Neuronal stem cell (in vitro differentiated cells): ENCODE results near the gene SPATA16.

Experiments used
- DNase-seq: peaks from one replicate; pipeline ENCODE4 v3.0.0-alpha.2; 2013; ENCODE audit warnings: low spot score
- H2AFZ ChIP-seq: one replicate; pipeline ENCODE4 v1.6.1; 2013; ENCODE audit warnings: mild to moderate bottlenecking, low read length, inconsistent platforms
- H2AK5ac ChIP-seq: 2 replicates; pipeline ENCODE4 v1.6.1; 2013; ENCODE audit warnings: low read depth, mild to moderate bottlenecking, inconsistent platforms, low read length, moderate library complexity, mixed read lengths
- H2BK120ac ChIP-seq: 2 replicates; pipeline ENCODE4 v1.6.1; 2013; ENCODE audit warnings: low read depth, mild to moderate bottlenecking, inconsistent platforms, low read length, moderate library complexity, mixed read lengths
- H2BK12ac ChIP-seq: one replicate; pipeline ENCODE4 v1.6.1; 2013; ENCODE audit warnings: low read length, inconsistent platforms
- H2BK15ac ChIP-seq: 2 replicates; pipeline ENCODE4 v1.6.1; 2013; ENCODE audit warnings: mild to moderate bottlenecking, low read length, inconsistent platforms, mixed read lengths
- H2BK5ac ChIP-seq: one replicate; pipeline ENCODE4 v1.6.1; 2013; ENCODE audit warnings: inconsistent platforms, mild to moderate bottlenecking, low read length, moderate library complexity
- H3K14ac ChIP-seq: one replicate; pipeline ENCODE4 v1.6.1; 2013; ENCODE audit warnings: low read length, inconsistent platforms
- H3K18ac ChIP-seq: 2 replicates; pipeline ENCODE4 v1.6.1; 2013; ENCODE audit warnings: low read length, inconsistent platforms
- H3K23ac ChIP-seq: 2 replicates; pipeline ENCODE4 v1.6.1; 2013; ENCODE audit warnings: low read depth, mild to moderate bottlenecking, mixed read lengths, low read length, inconsistent platforms; ENCODE audit not compliant: poor library complexity
- H3K27ac ChIP-seq: replicated peaks from 3 replicates; pipeline ENCODE4 v1.5.1; 2013; ENCODE audit warnings: low read length, inconsistent platforms
- H3K27me3 ChIP-seq, 3 experiments: 2 replicates each; pipeline ENCODE4 v1.6.1; 2013; ENCODE audit warnings: low read length in 3 of 3, mild to moderate bottlenecking in 2 of 3, inconsistent platforms in 1 of 3, low read depth in 1 of 3, mixed read lengths in 1 of 3, moderate library complexity in 1 of 3; ENCODE audit not compliant: control insufficient read depth in 3 of 3, insufficient read depth in 3 of 3
- H3K36me3 ChIP-seq, 2 donors: replicated peaks in 1 of 2; 2 replicates each; pipeline ENCODE4 v1.6.1; 2013; ENCODE audit warnings: low read length in 2 of 2; ENCODE audit not compliant: control insufficient read depth in 2 of 2, insufficient read depth in 2 of 2
- H3K4ac ChIP-seq: 2 replicates; pipeline ENCODE4 v1.6.1; 2013; ENCODE audit warnings: inconsistent platforms, mild to moderate bottlenecking, low read length, moderate library complexity
- H3K4me1 ChIP-seq, 2 donors: 1 replicate in 1 of 2; 2 replicates in 1 of 2; pipeline ENCODE4 v1.6.1; 2013; ENCODE audit warnings: low read length in 2 of 2, low read depth in 1 of 2; ENCODE audit not compliant: control insufficient read depth in 2 of 2, insufficient read depth in 1 of 2
- H3K4me2 ChIP-seq: one replicate; pipeline ENCODE4 v1.6.1; 2013; ENCODE audit warnings: mild to moderate bottlenecking, low read length, inconsistent platforms; ENCODE audit not compliant: insufficient read depth, poor library complexity, severe bottlenecking
- H3K4me3 ChIP-seq, 2 donors: 2 replicates each; pipeline ENCODE4 v1.5.1; 2013; ENCODE audit warnings: low read length in 2 of 2, mild to moderate bottlenecking in 2 of 2, inconsistent platforms in 1 of 2, moderate library complexity in 1 of 2
- H3K79me1 ChIP-seq: one replicate; pipeline ENCODE4 v1.6.1; 2013; ENCODE audit warnings: low read depth, mild to moderate bottlenecking, inconsistent platforms, low read length, moderate library complexity
- H3K9ac ChIP-seq: one replicate; pipeline ENCODE4 v1.6.1; 2013; ENCODE audit warnings: mild to moderate bottlenecking, low read depth, low read length, inconsistent platforms; ENCODE audit not compliant: poor library complexity
- H3K9me3 ChIP-seq, 2 donors: replicated peaks in 1 of 2; 2 replicates each; pipeline versions ENCODE3 to v1.6.1; 2013; ENCODE audit warnings: low read length in 2 of 2, mild to moderate bottlenecking in 2 of 2, inconsistent platforms in 1 of 2, low read depth in 1 of 2, mixed read lengths in 1 of 2, moderate library complexity in 1 of 2; ENCODE audit not compliant: control insufficient read depth in 2 of 2, insufficient read depth in 1 of 2
- H4K8ac ChIP-seq: one replicate; pipeline ENCODE4 v1.6.1; 2013; ENCODE audit warnings: low read depth, mild to moderate bottlenecking, inconsistent platforms, low read length, moderate library complexity
- H4K91ac ChIP-seq: one replicate; pipeline ENCODE4 v1.6.1; 2013; ENCODE audit warnings: low read length, low read depth, mild to moderate bottlenecking, inconsistent platforms; ENCODE audit not compliant: poor library complexity
- WGBS, 2 donors: extraction: QIAGEN DNeasy Blood & Tissue Kit; methylation state at CpG; one replicate each; pipeline ENCODE4 v1.1.7; 2013; ENCODE audit warnings: missing lambda C conversion rate in 2 of 2, mixed read lengths in 1 of 2; ENCODE audit not compliant: insufficient read length in 2 of 2, insufficient replicate concordance in 1 of 2; ENCODE audit errors: extremely low coverage in 2 of 2; 5-methylcytosine and 5-hydroxymethylcytosine counted together

The SPATA16 gene

GRCh38 chr3:173103469-173103868, 37.6 kb downstream of the SPATA16 start:
- peaks cover 3 to 17% of the 10 kb centered on the region in 2 donors for H3K9me3 ChIP-seq
- no peak overlapping the region for H3K27ac ChIP-seq
- no peak overlapping the region for H2AK5ac ChIP-seq
- no peak overlapping the region for H3K9ac ChIP-seq
- H4K8ac ChIP-seq, result no peak overlapping the region
- H2BK120ac ChIP-seq, result no peak overlapping the region
- no peak overlapping the region for H3K14ac ChIP-seq
- no peaks in the 10 kb centered on the region for H3K4me1 ChIP-seq
- no peak overlapping the region for H3K4ac ChIP-seq
- H3K4me2 ChIP-seq, result no peak overlapping the region
- H3K36me3 ChIP-seq, result no peaks in the 10 kb centered on the region
- no peak overlapping the region for H4K91ac ChIP-seq
- H2AFZ ChIP-seq, result no peak overlapping the region
- H3K4me3 ChIP-seq, result no peak overlapping the region
- H3K27me3 ChIP-seq, result no peaks in the 10 kb centered on the region
- H2BK12ac ChIP-seq, result no peak overlapping the region
- no peak overlapping the region for H2BK15ac ChIP-seq
- WGBS, 2 donors, result no CpG with 5 or more reads among the region's 1 CpG
- H3K79me1 ChIP-seq, result no peaks in the 10 kb centered on the region
- no peak overlapping the region for H2BK5ac ChIP-seq
- H3K23ac ChIP-seq, result no peak overlapping the region
- no peak overlapping the region for H3K18ac ChIP-seq
- DNase-seq, result no peak

- Histone ChIP-seq H2BK15ac (no peak overlapping the region), H4K8ac (no peak overlapping the region), H3K36me3 (no peaks in the 10 kb centered on the region), H2BK5ac (no peak overlapping the region), H2BK12ac (no peak overlapping the region), H3K23ac (no peak overlapping the region), H2BK120ac (no peak overlapping the region), H3K9ac (no peak overlapping the region), H2AFZ (no peak overlapping the region), H3K18ac (no peak overlapping the region), H4K91ac (no peak overlapping the region), H3K4me2 (no peak overlapping the region), H3K79me1 (no peaks in the 10 kb centered on the region), H3K27ac (no peak overlapping the region), H3K4me1 (peaks cover 0 to 2% of the 10 kb centered on the region in 2 donors), H3K27me3 (no peaks in the 10 kb centered on the region), H3K9me3 (peaks cover 3 to 16% of the 10 kb centered on the region in 2 donors), H2AK5ac (no peak overlapping the region), H3K4me3 (no peak overlapping the region), H3K14ac (no peak overlapping the region), H3K4ac (no peak overlapping the region)
- no CpG with 5 or more reads among the region's 1 CpG for WGBS, 2 donors
- no peak for DNase-seq
Measured at GRCh38 chr3:173098959-173099358, 42.1 kb downstream of the SPATA16 start.

- no CpG with 5 or more reads among the region's 4 CpGs for WGBS, 2 donors
- Histone ChIP-seq H4K8ac (no peak overlapping the region), H3K27me3 (no peaks in the 10 kb centered on the region)
Measured at GRCh38 chr3:173096994-173097785, 43.8 kb downstream of the SPATA16 start.

GRCh38 chr3:173096140-173096539, 44.9 kb downstream of the SPATA16 start:
- Histone ChIP-seq H3K4ac (no peak overlapping the region), H3K9ac (no peak overlapping the region), H3K9me3 (no peaks in the 10 kb centered on the region), H3K36me3 (no peaks in the 10 kb centered on the region), H2BK15ac (no peak overlapping the region), H3K4me2 (no peak overlapping the region), H2AFZ (no peak overlapping the region), H2AK5ac (no peak overlapping the region), H3K27me3 (no peaks in the 10 kb centered on the region), H2BK5ac (no peak overlapping the region), H3K23ac (no peak overlapping the region), H3K79me1 (no peaks in the 10 kb centered on the region), H3K18ac (no peak overlapping the region), H3K4me1 (peaks cover 0 to 2% of the 10 kb centered on the region in 2 donors), H3K4me3 (no peak overlapping the region), H4K8ac (no peak overlapping the region), H2BK120ac (no peak overlapping the region), H3K27ac (no peak overlapping the region), H3K14ac (no peak overlapping the region), H4K91ac (no peak overlapping the region), H2BK12ac (no peak overlapping the region)
- no peak for DNase-seq
- no CpG with 5 or more reads among the region's 3 CpGs for WGBS, 2 donors

More at GRCh38 chr3:173096994-173097785, 43.8 kb downstream of the SPATA16 start:
- Histone ChIP-seq H3K4me3 (no peak overlapping the region), H3K27ac (no peak overlapping the region), H3K9ac (no peak overlapping the region), H2BK15ac (no peak overlapping the region), H2BK12ac (no peak overlapping the region), H3K4me1 (peaks cover 0 to 2% of the 10 kb centered on the region in 2 donors), H3K14ac (no peak overlapping the region), H2BK5ac (no peak overlapping the region), H3K9me3 (peaks cover 0 to under 1% of the 10 kb centered on the region in 2 donors), H2AK5ac (no peak overlapping the region), H2BK120ac (no peak overlapping the region), H3K18ac (no peak overlapping the region), H2AFZ (no peak overlapping the region), H3K4me2 (no peak overlapping the region), H4K91ac (no peak overlapping the region), H3K4ac (no peak overlapping the region), H3K79me1 (no peaks in the 10 kb centered on the region), H3K36me3 (no peaks in the 10 kb centered on the region), H3K23ac (no peak overlapping the region)
- DNase-seq, result no peak
